Epidermal melanocyte (primary cell): ENCODE results near the gene CEMIP.
A peak's percentile ranks its signal among the peaks of the same experiment; 100 is the strongest.
"Not testable (repeated sequence)": the region's sequence is repeated elsewhere in the genome, so short reads cannot be mapped to it uniquely, and the experiment has no call there.

Experiments used
- DNase-seq: peaks from one replicate; pipeline ENCODE4 v3.0.0; 2011; ENCODE audit warnings: low spot score; ENCODE audit not compliant: insufficient read length

CEMIP gene

DNA sequence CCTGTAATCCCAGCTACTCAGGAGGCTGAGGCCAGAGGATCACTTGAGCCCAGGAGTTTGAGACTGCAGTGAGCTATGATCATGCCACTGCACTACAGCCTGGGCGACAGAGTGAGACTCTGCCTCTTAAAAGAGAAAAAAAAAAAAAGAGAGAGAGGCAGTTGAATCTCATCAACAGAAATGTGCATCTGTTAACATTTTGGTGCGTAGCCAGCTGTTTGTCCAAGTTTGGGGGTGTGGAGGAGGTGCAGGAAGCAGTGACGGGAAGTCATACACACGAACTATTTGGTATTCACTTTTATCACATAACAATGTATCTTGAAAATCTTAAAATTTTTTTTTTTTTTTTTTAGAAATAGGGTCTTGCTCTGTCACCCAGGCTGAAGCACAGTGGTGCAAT, 18.2 kb upstream of the CEMIP start:
- no peak for DNase-seq

DNA sequence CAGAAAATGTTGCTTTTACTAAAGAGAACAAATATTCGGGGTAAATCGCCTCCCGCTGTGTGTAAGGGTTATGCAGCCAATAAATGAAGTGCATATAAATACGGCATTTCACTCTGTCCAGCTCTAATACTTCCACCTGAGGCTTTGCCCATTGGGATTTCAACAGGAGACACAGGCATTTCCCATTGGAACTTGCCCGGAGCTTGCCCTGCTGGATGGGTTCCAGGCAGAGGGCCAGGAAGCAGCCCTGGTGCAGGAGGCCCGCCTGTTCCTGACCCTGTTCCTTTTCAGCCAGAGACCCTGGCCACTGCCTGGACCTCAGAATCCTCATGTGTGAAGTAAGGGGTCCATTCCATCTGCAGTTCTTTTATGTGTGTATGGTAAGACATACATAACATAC, 17.4 kb upstream of the CEMIP start:
- no peak for DNase-seq

DNA sequence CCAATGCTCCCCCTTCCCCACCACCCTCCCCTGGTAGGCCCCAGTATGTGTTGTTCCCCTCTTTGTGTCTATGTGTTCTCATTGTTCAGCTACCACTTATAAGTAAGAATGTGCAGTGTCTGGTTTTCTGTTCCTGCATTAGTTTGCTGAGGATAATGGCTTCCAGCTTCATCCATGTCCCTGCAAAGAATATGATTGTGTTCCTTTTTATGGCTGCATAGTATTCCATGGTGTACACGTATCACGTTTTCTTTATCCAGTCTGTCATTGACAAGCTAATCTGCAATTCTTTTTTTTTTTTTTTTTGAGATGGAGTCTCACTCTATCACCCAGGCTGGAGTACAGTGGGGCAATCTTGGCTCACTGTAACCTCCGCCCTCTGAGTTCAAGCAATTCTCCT, 15.9 kb upstream of the CEMIP start:
- not testable (repeated sequence) for DNase-seq

DNA sequence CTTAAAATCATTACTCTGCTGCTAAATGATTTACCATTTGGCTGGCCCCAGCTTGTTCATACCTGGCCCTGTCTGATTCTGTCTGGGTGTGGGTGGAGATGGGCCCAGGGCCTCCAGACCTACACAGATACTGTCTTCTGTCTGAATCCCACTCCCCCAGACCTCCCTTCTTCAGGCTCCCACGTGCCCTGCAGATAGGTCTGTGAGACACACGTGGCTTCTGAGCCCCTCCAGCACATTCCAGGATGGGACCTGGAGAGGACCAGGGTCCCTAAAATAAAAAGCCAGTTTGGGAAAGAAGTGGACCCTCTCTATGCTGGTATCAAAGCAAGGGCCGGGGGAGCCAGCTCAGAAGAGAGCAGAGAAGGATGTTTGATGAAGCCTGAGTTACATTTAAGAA, 14.6 kb upstream of the CEMIP start:
- no peak for DNase-seq

DNA sequence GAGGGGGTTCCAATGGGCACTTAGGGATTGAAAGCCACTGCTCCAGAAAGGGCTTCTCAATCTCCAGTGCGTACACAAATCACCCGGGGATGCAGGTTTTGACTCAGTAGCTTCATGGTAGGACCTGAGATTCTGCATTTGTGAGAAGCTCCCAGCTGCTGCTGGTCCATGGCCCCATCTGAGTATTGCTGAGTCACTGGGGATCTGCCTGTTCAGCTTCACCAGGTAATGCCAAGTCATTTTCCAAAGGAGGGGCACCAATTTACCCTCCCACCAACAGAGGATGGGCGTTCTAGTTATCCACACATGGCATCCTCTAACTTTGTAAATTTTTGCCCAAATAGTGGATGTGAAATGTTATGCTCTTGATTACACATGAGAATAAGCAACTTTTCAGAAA, 12.9 kb upstream of the CEMIP start:
- DNase-seq = no peak

DNA sequence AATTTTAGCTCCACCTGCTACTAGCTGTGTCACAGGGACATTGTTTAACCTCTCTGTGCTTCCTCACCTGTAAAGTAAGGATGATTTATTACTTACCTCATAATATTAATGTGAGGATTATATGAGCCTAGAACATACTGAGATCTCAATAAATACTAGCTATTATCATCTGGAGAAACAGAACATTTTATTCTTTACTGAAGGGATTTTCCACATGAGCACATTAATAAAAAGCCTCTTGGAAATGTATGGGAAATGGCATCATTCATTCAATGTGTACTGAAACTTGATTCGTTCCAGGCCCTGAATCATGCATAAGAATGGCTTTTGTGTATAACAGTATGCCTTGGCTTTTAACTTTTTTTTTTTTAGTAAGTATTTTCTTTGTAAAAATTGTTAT, 11.0 kb upstream of the CEMIP start:
- no peak for DNase-seq

DNA sequence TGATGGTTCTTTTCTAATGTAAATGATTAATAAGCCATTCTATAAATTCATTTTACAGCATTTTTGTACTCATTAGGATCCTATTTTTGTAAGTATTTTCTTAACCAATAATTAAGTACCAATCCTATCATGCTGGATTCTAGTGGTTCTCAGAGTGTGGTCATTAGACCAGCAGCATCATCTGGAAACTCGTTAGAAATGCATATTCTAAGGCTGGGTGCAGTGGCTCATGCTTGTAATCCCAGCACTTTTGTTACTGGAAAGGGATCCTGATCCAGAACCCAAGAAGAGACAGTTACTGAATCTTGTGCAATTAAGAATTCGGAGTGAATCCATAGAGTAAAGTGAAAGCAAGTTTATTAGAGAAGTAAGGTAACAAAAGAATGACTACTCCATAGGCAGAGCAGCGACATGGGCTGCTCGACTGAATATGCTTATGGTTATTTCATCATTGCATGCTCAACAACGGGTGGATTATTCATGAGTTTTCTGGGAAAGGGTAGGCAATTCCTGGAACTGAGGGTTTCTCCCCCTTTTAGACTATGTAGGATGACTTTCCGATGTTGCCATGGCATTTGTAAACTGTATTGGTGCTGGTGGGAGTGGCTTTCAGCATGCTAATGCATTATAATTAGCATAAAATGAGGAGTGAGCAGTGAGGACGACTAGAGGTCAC, 9.9 kb upstream of the CEMIP start:
- DNase-seq = no peak

DNA sequence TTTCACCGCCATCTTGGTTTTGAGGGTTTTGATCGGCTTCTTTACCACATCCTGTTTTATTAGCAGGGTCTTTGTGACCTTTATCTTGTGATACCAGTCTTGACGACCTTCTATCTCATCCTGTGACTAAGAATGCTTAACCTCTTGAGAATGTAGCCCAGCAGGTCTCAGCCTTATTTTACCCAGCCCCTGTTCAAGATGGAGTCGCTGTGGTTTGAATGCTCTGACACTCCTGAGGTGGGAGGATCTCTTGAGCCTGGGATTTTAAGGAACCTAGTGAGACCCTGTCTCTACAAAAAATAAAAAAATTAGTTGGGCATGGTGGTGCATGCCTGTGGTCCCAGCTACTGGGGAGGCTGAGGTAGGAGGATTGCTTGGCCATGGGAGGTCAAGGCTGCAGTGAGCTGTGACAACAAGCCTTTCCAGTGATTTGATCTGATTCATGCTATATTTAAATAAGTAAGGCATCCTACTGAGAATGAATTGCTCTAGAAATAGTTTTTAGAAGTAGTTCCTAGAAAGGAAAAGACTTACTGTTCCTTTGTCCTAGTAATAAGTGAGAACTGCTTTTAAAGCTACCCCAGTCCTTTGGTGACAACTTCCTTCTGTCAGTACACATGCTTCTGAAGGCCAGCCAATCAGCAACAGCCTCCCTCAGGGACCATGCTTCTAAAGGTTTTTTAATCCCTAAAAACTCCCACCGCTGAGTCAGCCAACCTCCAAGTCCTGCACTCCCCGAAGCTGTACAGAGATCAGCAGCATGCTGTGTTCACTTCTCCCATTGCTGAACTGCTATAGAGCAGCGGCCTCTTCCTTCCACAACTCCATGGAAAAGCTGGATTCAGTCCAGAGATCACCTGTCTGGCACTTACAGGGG, 9.1 kb upstream of the CEMIP start:
- no peak for DNase-seq

DNA sequence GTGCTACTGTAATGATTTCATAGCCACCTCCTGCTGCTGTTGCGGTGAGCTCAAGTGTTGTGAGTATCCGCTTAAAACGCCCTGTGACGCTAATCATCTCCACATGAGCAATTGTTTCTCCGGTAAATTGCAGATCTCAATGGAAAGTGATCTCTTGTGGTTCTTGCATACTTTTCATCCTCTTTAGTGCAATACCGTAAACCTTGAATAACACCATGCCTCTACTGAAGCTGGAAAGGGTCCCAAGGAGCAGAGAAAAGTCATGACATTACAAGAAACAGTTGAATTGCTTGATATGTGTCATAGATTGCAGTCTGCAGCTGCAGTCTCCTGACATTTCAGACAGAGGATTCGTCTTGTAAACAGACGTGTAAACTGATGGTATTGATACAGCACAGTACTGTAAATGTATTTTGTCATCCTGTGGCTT, 6.0 kb upstream of the CEMIP start:
- DNase-seq = no peak

DNA sequence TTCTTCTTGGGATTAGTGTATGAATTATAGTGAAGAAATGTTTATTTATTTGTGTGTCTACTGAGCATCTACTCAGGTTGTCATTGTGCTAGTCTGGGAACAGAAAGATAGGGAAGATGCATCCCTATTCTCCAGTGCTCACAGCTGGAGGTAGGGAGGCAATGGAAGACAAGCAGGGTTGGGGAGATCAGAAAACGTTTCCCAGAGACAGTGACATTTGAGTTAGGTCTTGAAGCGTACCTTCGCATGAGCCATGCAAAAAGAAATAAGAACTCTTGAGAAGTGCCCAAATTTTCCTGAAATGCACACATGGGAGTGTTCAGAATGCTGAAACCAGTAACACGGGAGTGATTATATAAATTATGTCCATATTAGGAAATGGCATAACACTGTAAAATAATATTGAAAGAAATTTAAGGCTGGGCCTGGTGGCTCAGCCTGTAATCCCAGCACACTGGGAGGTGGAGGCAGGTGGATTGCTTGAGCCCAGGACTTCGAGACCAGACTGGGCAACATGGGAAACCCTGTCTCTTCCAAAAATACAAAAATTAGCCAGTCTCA, 5.3 kb upstream of the CEMIP start:
- no peak for DNase-seq

DNA sequence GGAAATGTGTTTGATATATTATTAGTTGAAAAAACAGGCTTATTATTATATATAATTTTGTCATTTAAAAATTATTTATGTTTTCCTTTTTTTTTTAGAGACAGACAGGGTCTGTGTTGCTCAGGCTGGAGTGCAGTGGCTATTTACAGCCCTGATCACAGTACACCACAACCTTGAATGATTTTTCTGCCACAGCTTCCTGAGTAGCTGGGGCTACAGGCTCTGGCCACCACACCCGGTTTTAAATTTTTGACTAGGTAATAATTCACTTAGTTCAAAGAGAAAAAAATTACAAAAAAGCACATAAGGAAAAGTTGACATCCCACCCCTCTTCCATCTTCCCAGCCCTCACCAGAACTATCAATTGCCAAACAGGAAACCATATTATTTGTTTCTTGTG, 4.7 kb upstream of the CEMIP start:
- DNase-seq = no peak

DNA sequence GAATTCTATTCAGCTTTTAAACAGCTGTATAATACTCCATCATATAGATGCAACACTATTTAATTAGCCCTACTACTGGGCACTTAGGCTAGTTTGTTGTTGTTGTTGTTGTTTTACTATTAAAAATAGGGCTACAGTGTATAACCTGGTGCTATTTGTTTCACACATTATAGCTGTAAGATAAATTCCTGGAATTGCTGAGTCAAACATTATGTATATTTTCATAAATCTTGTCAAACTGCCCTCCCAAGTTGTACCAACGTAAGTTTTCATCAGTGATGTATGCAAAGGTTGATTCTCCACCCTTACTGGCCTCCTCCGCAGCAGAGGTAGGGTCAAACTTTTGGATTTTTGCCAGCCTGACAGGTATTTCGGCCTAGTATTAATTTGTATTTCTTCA, 3.8 kb upstream of the CEMIP start:
- DNase-seq = no peak

DNA sequence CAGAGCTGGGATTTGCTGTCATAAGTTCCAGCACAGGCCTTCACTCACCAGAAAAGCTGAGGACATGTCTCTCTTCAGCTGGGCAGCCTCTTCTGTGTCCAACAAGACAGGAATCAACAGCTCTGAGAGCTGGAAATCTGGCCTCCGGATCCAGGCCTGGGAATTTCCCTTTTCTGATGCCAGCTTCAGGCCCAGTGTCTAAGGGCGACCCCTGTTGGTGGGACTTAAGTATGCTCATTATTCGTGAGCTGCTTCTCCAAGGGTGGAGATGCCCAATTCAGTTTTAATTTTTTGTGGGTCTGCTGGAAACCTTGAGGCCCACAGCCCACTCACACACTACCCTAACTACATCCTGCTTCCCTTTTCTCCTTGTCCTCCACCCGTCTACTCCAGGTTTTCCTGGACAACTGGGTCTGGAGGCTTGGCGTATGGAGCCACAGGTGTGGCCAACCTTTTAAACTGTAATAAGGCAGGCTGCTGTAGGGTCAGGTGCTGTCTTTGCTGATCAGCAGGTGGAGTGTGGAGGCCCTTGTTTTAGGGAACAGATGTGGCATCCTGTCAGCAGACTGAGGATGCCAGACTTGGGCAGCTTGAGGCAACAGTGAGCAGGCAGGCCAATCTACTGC, 2.6 kb upstream of the CEMIP start:
- peak; percentile 47 for DNase-seq

DNA sequence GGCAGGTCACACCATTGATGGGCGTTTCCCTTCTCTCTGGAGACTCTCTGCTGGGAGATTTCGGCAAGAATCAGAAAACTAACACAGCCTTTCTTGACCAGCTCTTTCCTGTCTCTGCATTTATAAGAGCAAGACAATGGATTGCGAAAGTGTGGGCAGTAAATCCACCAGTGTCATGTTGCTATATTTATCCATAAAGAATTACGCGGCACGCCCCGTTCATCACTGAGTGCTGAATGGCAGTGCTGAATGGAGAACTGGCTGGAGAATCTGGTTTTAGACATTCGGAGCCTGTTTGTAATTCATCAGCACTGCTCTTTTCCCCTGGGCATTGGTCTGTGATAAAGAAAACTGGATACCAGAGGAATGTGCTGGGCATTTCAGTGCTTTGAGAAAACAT, 2.0 kb upstream of the CEMIP start:
- DNase-seq = no peak

DNA sequence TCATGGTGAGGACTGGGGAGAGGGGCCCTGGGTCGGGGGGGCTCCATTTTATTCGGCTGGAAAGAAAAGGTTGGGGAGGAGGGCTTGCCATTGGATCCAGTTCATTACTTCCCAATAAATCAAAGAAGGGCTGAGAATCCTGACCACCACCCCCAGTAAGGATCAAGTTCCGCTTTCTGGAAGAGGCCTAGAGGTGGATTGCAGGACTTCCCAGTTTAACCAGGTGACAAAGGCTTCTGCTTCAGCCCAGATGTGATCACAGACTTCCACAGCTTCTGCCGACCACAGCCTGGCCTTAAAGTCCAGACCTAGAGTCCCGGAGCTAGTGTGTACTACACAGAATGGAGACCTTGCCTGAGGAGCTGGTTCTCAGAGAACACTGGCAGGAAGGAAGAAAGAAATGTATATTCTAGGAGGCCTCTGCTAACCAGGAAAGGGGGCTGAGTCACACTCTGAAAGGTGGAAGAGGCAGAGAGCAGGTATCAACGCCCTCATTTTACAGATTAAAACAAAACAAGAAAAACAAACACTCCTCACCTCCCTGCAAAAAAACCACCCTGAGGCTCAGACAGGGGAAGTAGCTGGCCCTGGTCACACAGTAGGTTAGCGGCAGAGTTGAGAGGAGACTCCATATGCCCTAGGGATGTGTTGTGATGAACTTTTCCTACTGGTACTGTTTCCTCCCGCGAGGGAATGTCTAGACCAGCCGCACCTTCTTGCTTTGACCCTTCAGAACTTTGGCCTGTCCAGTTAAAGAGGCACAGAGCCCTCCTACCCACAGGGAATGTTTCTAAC, 1.1 kb upstream of the CEMIP start:
- no peak for DNase-seq

DNA sequence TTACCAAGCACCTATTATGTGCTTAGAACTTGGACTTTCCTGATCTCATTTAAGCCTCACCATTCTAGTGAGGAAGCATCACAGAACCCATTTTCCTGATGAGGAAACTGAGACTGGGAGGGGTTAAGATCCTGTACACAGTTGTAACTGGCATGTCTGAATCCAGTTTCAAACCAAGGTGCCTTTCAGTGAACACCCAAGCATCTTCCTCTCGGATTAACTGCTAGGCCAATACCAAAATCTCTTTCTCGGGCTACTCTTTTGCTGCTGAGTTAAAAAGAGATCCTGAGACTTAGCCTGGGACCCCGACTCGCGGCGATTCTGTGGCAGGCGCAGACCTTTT, 578 bp upstream of the CEMIP start:
- no peak for DNase-seq

DNA sequence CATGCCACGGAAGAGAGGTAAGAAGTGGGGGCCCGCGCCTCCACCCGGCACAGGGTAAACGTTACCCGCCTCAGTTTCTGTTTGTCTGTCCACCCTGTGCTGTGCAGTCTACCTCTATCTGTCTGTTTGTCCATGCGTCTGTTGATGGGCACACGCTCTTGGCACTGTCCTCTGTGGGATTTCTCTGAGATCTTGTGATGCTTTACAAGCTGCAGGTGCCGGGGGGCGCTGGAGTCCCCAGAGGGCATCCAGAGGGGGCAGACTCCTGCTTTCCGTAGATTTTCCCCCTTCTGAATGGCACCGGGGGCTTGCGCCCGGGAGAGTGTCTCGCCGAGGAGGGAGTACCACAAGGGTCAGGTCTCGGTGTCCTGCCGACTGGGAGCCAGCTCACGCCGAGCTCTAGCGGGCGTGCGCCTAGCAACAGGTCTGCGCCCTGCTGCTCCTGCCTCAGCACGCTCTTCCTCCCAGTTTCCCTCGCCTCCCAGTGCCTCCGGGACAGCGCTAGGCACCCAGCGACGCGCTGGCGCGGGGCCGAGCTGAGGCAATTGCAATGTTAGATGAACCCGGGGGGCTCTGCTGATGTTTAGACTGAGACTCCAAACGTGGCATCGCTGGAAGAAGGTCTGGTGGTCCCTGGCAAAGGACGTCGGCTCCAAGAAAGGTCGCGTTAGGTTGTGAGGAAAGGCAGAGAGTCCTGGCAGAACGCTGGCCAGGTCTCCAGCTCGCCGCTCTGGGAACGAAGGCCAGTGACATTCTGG, 667 bp downstream of the CEMIP start:
- DNase-seq = peak; percentile 44

DNA sequence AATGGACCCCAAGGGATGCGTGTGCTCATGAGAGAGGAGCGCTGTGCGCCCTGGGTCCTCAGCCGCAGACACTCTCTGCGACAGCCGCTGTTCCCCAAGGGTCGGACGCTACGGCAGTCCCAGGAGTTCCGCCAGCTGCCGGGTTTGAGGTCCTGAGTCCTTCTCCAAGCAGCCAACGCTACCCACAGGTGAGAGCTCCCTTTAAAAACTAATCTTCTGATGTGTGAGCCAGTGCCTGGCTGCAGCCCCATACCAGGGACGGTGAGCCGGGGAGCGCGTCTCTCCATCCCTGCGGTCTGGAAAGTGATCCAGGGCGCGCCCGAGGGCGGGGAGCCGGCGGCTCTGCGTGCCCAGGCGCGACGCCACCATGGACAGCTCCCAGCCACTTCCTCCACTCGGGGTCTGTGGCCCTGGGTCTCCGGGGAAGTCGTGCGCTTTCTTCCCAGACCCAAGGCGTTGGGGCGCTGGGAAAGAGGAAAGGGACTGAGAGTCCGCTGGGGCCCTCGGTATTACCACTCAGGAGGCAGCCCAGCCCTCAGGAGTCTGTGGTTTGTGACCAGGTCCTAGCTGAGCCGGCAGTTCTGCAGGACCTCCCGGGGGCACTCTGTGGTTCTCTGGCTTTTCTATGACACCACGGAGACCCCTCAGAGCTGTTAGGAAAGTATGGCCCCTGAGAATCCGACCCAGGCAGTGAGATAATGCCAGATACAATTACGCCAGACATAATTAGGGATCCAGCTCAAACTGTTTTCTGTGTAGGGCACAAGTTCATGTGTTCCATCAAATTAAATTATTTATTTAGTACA, 1.4 kb downstream of the CEMIP start:
- DNase-seq = no peak

DNA sequence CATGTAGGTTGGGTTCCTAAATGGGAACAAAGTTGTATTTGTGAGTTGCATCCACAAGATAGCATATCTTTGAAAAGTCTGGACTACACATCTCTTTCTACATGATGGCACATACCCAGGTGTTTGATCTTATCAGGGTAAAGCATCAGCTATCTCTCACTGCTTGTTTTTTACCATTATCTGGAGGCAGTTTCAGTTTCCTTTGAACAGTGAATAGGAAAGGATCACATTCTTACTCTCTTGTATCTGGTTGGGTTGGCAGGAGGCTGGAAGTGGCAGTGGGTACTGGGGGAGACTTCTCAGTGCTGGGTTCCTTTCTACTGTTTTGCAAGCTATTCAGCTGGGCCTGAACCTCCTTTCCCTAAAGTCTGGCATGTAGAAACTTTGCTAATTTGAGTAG, 4.1 kb downstream of the CEMIP start:
- DNase-seq = no peak

DNA sequence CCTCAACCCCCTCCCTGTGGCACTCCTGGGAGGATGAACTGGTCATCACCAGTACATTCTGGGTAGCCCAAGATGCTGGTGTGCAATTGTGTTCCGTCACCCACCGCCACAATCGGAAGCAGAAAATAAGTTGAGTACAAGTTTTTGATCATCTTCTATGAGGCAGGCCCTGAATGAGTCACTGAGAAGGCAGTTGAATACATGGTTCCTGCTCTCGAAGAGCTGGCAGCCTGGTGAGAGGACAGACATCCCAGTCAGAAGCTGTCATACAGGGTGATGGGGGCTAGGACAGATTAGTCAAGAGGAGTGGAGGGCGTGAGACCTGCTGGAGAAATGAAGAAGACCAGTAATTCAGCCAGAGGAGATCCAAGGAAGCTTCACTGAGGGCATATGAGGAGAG, 6.2 kb downstream of the CEMIP start:
- no peak for DNase-seq
